AG08396 (cell line): ENCODE data around the gene KCTD8.
"Not testable (repeated sequence)": the region's sequence is repeated elsewhere in the genome, so short reads cannot be mapped to it uniquely, and the experiment has no call there.

ENCODE experiments used
- DNase-seq: peaks from one replicate; pipeline ENCODE4 v3.0.0; 2012; ENCODE audit warnings: low spot score, mixed read lengths

KCTD8 gene

DNA sequence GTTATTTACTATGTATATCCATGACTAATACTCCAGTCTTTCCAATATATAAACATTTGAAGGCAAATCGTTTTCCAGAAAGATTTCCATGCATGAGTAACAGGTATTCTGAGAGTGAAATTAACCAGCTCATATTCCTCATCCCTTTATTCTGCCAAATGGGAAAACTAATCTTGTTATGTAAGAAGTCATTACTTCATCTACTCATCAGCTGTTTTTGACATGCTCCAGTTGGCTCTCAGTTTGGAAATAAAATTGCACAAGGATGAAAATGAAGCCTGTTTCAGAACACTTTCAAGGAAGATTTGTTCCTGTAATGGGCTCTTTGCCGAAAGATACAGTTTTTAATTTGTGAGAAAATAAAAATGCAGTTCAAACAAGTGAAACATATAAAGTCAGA lies 121.9 kb downstream of the KCTD8 start:
- DNase-seq = no peak

DNA sequence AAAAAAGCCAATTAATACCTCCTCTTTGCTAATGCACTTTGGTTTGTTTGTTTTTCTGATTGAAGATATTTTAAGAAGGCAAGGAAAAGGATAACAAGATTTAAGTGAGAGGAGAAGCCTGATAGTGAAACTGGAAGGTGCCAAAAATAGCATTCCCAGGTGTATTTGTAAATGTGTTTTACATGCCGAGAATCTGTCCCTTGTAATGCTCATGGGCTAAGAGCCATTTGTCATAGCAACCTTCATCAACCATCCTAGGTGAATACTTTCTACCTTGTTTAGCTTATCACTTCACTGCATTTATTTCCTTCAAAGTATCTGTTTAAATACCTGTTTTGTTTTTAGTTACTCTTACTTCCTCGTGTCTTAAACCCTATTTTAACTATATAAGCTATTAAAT lies 127.8 kb downstream of the KCTD8 start:
- no peak for DNase-seq

DNA sequence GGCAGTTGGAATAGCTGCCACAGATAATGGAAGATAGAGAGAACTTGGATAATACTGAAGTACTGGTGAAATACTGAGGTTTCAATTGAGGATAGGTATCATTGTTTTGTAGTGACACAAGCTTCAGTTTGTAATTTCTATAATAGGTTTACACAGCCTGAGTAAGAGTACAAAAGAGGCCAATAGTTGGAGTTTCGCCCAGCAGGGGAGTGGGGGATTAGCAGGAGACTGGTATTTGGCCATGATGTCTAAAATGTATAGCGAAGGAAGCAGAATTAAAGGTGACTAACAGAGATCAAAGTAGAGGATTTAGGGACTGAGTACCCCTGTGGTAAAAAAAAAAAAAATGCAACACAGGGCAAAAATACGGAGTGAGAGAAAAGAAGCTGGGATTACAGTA lies 129.5 kb downstream of the KCTD8 start:
- DNase-seq = no peak

DNA sequence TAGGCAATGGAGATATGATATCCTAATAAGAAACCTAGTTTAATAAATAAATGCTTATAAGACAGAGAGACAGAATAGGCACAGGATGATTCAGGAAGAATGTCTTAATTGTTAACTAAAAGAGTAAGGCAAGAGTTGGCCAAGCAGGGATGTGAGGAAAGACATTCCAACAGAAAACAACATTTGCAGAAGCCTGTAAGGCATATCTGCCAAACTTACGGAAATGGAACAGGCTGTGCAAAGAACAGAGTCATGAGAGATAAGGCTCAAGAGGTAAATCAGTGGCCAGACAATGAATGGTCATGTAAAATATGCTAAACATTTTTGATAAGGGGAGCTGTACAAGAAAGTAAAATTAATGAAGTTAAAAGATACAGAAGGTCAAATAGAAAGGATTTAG lies 134.9 kb downstream of the KCTD8 start:
- no peak for DNase-seq

DNA sequence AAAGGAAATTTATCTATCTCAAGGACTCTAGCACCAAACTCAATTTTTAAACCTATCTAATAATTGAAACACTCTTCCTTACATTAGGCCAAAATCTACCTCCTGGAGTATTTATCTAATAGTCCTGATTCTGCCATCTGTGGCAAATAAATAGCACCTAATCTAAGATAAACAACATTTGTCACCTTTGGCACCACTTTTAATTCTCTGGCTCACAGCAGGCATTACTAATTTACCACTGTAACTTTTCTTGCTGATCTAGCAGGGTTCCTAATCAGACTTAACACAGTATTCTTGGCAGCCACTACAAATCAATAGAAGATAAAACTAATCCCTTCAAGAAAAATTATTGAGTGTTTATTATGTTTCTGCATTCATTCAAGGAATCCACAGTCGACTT lies 161.1 kb downstream of the KCTD8 start:
- no peak for DNase-seq

DNA sequence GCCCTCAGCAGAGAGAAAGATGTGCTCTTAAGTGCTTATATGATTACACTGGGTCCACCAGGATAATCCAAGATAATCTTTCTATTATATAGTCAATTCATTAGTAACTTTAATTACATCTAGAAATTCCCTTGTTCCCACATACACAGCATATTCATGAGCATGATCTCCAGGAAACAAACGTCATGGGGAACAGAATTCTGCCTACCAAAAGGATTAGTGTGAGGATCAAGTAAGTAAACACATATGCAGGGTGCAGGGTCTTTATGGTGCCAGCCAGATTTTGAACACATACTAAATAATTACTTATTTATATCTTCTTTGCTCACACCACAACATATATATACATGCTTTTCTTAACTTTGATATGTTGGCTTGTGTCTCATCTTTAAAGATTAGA lies 169.1 kb downstream of the KCTD8 start:
- DNase-seq = no peak

DNA sequence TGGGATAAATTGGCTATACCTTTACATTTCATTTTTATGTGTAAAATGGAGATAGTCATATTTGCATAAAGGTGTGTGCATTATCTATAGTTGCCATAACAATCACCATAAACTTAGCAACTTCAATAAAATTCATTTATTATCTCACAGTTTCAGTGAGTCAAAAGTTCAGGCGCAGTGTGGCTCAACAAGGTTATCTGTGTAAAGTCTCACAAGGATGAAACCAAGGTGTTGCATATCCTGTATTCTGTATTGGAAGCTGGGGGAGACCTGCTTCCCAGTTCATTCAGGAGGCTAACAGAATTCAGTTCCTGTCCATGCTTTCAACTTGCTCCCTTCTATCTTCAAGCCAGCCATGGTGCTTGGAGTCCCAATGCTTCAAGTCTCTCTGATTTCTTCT lies 169.5 kb downstream of the KCTD8 start:
- no peak for DNase-seq

GRCh38 chr4:44257461-44257860 lies 191.1 kb downstream of the KCTD8 start:
- no peak for DNase-seq

GRCh38 chr4:44256414-44256813 lies 192.2 kb downstream of the KCTD8 start:
- no peak for DNase-seq

GRCh38 chr4:44237643-44238042 lies 211.0 kb downstream of the KCTD8 start:
- no peak for DNase-seq

GRCh38 chr4:44235897-44236296 lies 212.7 kb downstream of the KCTD8 start:
- DNase-seq = no peak

DNA sequence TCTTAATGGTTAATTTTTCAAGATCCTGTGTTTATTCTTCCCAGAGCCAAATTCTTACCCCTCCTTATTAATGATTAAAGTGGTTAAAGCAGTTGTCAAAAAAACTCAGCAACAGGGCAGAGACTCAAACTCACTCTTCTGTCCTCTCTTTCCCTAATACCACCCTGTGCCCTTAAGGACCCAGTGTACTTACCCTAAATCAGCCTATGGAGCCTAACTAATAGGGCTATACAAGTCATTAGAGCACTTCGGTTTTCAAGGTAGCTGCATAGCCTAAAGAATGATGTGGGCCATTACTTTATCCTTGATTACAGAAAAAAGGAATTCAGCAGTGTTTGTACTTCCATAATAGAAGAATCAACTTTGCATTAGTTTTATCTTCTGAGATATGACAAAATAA lies 216.3 kb downstream of the KCTD8 start:
- no peak for DNase-seq

GRCh38 chr4:44231006-44231405 lies 217.6 kb downstream of the KCTD8 start:
- no peak for DNase-seq

DNA sequence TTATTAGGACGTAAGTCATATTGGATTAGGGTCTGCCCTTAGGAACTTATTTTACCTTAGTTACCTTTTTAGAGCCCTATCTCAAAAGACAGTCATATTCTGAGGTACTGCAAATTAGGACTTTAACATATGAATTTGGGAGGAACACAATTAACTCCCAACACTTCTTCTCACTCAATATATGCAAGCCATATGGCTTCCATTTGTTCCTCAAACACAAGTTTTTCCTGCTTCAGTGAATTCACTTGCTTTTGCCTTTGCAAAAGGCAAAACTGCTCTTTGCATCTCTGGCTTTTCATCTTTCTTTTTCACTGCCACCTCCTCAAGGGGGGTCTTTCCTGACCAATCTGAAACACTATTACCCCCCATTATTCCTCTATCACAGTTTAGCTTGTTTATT lies 220.3 kb downstream of the KCTD8 start:
- DNase-seq = no peak

GRCh38 chr4:44221407-44221806 lies 227.2 kb downstream of the KCTD8 start:
- no peak for DNase-seq

DNA sequence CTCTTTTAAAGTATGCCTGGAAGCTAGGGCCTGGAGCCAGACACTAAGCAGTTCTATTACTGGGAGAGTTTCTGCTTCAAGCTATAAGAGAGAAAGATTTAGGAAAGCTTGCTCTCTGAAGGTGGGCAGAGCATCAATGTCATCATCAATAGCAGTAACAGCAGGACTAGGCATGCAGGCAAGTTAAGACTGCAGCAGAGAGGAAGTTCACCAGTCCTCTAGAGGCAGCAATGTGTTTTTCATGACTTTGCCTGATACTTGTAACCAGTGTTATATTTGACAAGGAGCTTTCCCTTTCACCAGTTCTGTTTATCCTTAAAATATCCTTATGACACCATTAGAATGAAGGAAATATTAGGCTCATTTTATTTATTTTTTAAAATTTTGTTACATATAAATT lies 237.9 kb downstream of the KCTD8 start:
- DNase-seq = no peak

GRCh38 chr4:44196796-44197195 lies 251.8 kb downstream of the KCTD8 start:
- no peak for DNase-seq

DNA sequence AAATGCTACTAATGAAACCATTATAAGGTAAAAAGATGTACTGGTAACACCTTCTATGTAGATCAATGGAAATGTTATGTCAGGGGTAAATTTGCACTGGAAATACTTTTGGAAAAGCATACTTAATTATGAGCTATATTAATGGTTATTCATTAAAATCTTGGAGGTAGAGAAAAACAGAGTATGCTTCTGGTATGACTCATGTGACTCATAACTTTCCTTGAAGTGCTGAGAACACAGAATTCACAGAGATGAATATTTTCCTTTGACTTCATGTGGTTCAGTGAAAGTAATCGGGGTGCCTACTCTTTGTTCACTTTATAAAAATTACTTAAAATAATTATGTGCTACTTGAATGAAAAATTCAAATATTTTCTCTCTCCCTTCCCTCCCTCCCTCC lies 254.2 kb downstream of the KCTD8 start:
- DNase-seq = no peak

GRCh38 chr4:44186850-44187246 lies 261.8 kb downstream of the KCTD8 start:
- DNase-seq = no peak

DNA sequence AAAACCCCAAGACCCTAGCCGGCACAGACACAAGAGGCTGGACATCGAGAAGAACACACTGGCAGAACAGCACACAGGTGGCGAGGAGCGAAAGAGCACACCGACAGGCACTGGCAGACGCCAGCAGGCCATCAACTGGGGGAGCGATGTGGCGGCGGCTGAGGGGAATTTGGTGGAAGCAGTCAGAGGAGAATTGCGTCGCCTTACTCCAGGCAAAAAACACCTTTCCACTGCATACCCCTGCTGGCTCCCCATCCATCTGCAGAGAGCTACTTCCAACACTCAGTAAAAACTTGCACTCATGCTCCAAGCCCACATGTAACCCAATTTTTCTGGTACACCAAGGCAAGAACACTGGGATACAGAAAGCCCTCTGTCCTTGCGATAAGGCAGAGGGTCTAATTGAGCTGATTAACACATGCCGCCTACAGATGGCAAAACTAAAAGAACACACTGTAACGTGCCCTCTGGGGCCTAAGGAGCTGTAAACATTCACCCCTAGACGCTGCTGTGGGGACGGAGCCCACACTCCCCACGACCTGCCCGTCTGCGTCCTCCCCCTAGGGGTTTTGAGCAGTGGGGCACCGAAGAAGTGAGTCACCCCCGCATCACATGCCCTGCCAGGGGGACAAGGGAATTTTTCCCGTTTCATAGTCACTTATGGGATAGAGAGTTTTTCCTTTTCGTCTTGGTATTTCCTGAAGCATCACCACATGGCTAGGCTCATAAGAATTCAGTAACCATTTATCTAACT lies 262.3 kb downstream of the KCTD8 start:
- no peak for DNase-seq

GRCh38 chr4:44181491-44182349 lies 266.9 kb downstream of the KCTD8 start:
- not testable (repeated sequence) for DNase-seq

DNA sequence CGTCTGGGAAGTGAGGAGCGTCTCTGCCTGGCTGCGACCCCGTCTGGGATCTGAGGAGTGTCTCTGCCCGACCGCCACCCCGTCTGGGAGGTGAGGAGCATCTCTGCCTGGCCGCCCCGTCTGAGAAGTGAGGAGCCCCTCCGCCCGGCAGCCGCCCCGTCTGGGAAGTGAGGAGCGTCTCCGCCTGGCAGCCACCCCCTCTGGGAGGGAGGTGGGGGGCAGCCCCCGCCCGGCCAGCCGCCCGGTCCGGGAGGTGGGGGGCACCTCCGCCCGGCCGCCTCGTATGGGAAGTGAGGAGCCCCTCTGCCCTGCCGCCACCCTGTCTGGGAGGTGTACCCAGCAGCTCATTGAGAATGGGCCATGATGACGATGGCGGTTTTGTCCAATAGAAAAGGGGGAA lies 280.8 kb downstream of the KCTD8 start:
- DNase-seq = not testable (repeated sequence)

DNA sequence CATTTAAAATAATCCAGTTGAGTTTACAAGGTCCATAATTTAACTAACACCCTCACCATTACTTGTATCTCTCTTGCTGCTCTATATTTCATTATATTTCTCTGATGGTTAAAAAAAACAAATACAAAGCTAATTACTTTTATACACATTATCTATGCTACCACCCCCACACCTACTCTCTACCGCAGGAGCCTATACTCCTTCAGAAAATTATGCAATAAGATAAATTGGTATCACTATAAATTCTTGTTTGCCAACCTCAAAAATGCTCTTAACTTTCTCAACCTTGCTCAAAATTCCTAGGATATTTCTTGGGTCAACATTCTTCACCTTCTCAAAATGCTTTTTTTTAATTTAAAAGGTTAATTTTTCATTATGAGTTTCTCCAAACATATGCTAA lies 282.7 kb downstream of the KCTD8 start:
- DNase-seq = no peak
